Central memory CD8-positive, alpha-beta T cell (primary cell): ENCODE measurements around the gene R3HDML.
"Not testable (repeated sequence)": the region's sequence is repeated elsewhere in the genome, so short reads cannot be mapped to it uniquely, and the experiment has no call there.

Experiments
- ATAC-seq: fragments of 150-1000 bp; cut with Tn5 transposase; replicated peaks from 2 replicates; pipeline ENCODE4 v1.10.0; 2022; ENCODE audit warnings: mild to moderate bottlenecking, moderate FRiP score, moderate number of reproducible peaks; ENCODE audit not compliant: poor library complexity, severe bottlenecking; ENCODE audit errors: extremely low read depth
- DNase-seq, 2 donors: peaks; one replicate each; pipeline ENCODE4 v3.0.0; 2021; ENCODE audit warnings: low spot score in 2 of 2
- H3K27ac Mint-ChIP-seq: one replicate; pipeline ENCODE4 v1.8.0; 2022; ENCODE audit warnings: low read depth, mild to moderate bottlenecking, moderate library complexity, mixed read lengths
- H3K27me3 Mint-ChIP-seq: one replicate; pipeline ENCODE4 v1.8.0; 2022; ENCODE audit warnings: mixed read lengths
- H3K36me3 Mint-ChIP-seq: one replicate; pipeline ENCODE4 v1.8.0; 2022; ENCODE audit warnings: mild to moderate bottlenecking, moderate library complexity, mixed read lengths; ENCODE audit not compliant: insufficient read depth
- H3K4me1 Mint-ChIP-seq: one replicate; pipeline ENCODE4 v1.8.0; 2022; ENCODE audit warnings: mixed read lengths
- H3K4me3 Mint-ChIP-seq: one replicate; pipeline ENCODE4 v1.8.0; 2022; ENCODE audit warnings: mild to moderate bottlenecking, moderate library complexity, mixed read lengths
- H3K9me3 Mint-ChIP-seq: one replicate; pipeline ENCODE4 v1.8.0; 2022; ENCODE audit warnings: mixed read lengths

Gene R3HDML

DNA sequence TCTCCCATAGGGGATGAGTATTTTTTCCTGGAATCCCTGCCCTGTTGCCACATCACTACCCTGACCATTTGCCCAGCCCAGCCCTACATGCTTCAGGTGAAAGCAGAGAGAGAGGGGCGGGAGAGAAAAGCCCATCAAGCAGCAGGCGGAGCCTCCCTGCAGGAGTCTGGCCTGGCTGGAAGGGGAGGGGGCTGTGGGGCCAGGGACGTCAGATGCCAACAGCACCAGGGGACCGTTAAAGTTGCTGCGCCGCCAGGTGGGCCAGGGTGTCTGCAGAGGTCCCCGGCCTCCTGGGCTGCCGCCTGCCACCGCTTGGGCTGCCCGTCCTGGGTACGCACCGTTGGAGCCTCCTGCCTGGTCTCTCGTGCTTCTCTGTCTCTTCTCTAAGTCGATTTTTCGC lies 757 bp upstream of the R3HDML start:
- no peak overlapping the region for H3K4me3 Mint-ChIP-seq
- H3K27ac Mint-ChIP-seq = no peak overlapping the region
- no peaks in the 10 kb centered on the region for H3K36me3 Mint-ChIP-seq
- ATAC-seq = no peak
- peaks cover 42% of the 10 kb centered on the region for H3K27me3 Mint-ChIP-seq
- no peak for DNase-seq
- H3K4me1 Mint-ChIP-seq = no peaks in the 10 kb centered on the region
- no peaks in the 10 kb centered on the region for H3K9me3 Mint-ChIP-seq

DNA sequence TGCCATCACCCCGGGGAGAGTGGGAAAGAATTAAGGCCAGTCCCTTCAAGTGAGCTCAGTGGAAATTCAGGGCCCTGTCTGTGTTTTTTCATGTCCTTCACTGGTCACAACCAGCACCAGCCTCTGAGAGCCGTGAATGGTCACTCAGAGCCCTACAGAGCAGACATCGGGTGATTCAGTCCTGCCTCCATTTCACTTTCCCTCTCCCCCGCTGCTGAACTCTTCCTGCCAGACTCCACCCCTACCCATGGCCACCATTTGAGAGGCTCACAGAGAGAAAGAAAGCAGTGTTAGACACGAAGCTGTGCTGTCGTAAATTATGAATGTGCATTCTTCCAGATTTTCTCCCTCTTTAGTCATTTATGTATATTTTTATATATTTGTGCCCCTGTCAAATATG lies 5.4 kb downstream of the R3HDML start:
- ATAC-seq (no peak), DNase-seq (no peak)
- H3K9me3 Mint-ChIP-seq = no peaks in the 10 kb centered on the region
- no peak overlapping the region for H3K27ac Mint-ChIP-seq
- no peaks in the 10 kb centered on the region for H3K4me1 Mint-ChIP-seq
- no peaks in the 10 kb centered on the region for H3K27me3 Mint-ChIP-seq
- peaks cover 1% of the 10 kb centered on the region for H3K36me3 Mint-ChIP-seq
- H3K4me3 Mint-ChIP-seq = no peak overlapping the region

DNA sequence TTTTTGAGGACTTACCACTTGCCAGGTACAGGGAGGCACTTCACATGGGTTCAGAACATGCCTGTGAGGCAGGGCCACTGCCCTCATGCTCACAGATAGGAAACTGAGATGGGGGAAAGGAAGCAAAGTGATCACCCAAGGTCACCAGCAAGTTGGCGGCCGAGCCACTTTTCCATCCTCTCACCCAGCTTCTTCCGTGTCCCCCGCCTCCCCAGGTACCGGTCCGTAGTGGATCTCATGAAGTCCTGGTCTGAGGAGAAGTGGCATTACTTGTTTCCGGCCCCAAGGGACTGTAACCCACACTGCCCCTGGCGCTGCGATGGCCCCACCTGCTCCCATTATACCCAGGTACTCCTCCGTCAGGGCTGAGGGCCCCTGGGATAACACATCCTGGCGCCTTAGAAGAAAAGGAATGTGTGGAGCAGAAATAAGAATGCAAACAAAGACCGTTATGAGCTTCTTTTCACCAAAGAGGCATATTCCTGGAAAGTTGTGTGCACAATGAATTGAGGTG lies 6.4 kb downstream of the R3HDML start:
- no peaks in the 10 kb centered on the region for H3K4me1 Mint-ChIP-seq
- H3K27me3 Mint-ChIP-seq = no peaks in the 10 kb centered on the region

DNA sequence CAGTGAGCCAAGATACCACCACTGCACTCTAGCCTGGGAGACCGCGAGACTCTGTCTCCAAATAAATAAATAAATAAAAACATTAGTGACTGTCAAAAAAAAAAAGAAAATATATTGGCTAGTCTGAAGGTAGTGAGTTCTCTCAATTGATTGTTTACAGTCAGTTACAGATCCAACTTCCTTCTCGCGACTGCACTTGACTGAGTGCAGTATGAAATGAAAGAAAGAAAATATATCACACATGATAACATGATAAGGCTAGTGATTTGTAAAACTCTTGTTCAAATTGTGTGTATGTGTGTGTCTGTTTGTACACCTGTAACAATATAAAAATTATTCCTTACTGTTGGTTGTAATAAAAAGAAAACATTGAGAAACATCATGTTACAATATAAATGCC lies 7.9 kb downstream of the R3HDML start:
- Mint-ChIP-seq H3K4me1 (no peaks in the 10 kb centered on the region), H3K4me3 (no peak overlapping the region), H3K36me3 (peaks cover 1% of the 10 kb centered on the region), H3K27me3 (peaks cover 7% of the 10 kb centered on the region), H3K27ac (no peak overlapping the region), H3K9me3 (no peaks in the 10 kb centered on the region)
- DNase-seq (no peak), ATAC-seq (no peak)

More for the DNA sequence above, 6.4 kb downstream of the R3HDML start:
- no peaks in the 10 kb centered on the region for H3K9me3 Mint-ChIP-seq
- DNase-seq = no peak
- no peak overlapping the region for H3K27ac Mint-ChIP-seq
- no peak for ATAC-seq
- H3K4me3 Mint-ChIP-seq = no peak overlapping the region
- H3K36me3 Mint-ChIP-seq = peaks cover 1% of the 10 kb centered on the region

DNA sequence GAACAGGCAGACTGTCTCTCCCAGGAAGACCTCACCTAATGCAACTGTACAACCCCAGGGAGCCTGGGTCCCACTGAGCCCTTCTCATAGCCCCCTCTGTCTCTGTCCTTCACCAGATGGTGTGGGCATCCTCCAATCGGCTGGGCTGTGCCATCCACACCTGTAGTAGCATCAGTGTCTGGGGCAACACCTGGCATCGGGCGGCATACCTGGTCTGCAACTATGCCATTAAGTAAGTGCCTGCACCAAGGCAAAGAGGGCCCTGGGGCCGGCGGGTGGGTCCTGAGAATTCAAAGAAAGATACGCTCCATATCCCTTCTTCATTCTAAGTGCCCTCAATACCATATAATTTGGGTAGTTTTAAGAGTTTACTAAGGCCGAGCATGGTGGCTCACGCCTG lies 8.3 kb downstream of the R3HDML start:
- H3K4me3 Mint-ChIP-seq = no peak overlapping the region
- peaks cover 11% of the 10 kb centered on the region for H3K27me3 Mint-ChIP-seq
- no peak overlapping the region for H3K27ac Mint-ChIP-seq
- ATAC-seq = no peak
- peaks cover 1% of the 10 kb centered on the region for H3K36me3 Mint-ChIP-seq
- H3K4me1 Mint-ChIP-seq = no peaks in the 10 kb centered on the region
- no peak for DNase-seq
- H3K9me3 Mint-ChIP-seq = no peaks in the 10 kb centered on the region

DNA sequence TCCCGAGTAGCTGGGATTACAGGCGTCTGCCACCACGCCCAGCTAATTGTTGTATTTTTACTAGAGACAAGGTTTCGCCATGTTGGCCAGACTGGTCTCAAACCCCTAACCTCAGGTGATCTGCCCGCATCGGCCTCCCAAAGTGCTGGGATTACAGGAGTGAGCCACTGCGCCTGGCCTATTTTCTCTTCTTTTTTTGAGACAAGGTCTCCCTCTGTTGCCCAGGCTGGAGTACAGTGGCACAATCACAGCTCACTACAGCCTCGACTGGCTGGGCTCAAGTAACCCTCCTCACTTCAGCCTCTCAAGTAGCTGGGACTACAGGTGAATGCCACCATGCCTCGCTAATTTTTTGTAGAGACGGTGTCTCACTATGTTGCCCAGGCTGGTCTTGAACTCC lies 9.1 kb downstream of the R3HDML start:
- not testable (repeated sequence) for DNase-seq, H3K36me3 Mint-ChIP-seq, H3K4me1 Mint-ChIP-seq, H3K4me3 Mint-ChIP-seq, H3K27ac Mint-ChIP-seq, ATAC-seq, H3K9me3 Mint-ChIP-seq
- peaks cover 12% of the 10 kb centered on the region for H3K27me3 Mint-ChIP-seq

DNA sequence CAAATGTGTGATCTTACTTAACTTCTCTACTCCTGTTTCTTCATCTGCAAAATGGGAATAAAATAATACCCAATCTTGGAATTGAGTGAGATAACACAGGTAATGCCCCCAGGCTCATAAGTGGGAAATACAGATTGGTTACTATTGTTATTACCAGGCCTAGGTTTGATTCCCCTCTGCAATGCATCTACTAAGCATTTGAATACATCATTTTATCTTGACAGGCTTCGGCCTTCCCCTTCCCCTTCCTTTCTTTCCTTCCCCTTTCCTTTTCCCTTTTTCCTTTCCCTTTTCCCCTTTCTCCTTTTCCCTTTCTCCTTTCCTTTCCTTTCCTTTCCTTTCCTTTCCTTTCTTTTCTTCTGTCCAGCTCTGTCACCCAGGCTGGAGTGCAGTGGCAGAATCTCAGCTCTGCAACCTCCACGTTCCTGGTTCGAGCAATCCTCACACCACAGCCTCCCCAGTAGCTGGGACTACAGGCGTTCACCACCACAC lies 11.4 kb downstream of the R3HDML start:
- ATAC-seq (no peak), DNase-seq (no peak)
- H3K9me3 Mint-ChIP-seq = no peaks in the 10 kb centered on the region
- H3K4me1 Mint-ChIP-seq = no peaks in the 10 kb centered on the region
- peaks cover 1% of the 10 kb centered on the region for H3K36me3 Mint-ChIP-seq
- H3K27me3 Mint-ChIP-seq = peaks cover 22% of the 10 kb centered on the region
- no peak overlapping the region for H3K27ac Mint-ChIP-seq
- H3K4me3 Mint-ChIP-seq = no peak overlapping the region

DNA sequence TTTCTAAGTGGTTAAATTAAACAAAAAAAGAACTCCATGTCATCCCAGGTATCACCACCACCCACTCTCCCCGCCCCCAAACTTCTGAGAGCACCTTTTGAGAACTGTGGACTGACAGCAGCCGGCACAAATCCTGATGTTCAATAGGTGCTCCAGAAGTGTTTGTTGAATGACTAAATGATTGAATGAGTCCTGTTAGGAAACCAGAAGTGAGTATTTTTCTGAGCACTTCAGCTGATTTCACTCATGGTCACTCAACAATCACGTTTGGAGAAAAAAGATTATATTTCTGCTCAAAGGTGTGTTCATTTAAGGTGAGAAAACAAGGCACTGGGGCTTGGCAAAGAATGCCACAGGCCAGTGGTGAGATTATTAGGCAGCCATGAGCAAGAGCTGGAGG lies 12.5 kb downstream of the R3HDML start:
- no peaks in the 10 kb centered on the region for H3K4me1 Mint-ChIP-seq
- H3K4me3 Mint-ChIP-seq = no peak overlapping the region
- peaks cover 27% of the 10 kb centered on the region for H3K27me3 Mint-ChIP-seq
- DNase-seq (no peak), ATAC-seq (no peak)
- H3K36me3 Mint-ChIP-seq = peaks cover 1% of the 10 kb centered on the region
- H3K27ac Mint-ChIP-seq = no peak overlapping the region
- no peaks in the 10 kb centered on the region for H3K9me3 Mint-ChIP-seq

DNA sequence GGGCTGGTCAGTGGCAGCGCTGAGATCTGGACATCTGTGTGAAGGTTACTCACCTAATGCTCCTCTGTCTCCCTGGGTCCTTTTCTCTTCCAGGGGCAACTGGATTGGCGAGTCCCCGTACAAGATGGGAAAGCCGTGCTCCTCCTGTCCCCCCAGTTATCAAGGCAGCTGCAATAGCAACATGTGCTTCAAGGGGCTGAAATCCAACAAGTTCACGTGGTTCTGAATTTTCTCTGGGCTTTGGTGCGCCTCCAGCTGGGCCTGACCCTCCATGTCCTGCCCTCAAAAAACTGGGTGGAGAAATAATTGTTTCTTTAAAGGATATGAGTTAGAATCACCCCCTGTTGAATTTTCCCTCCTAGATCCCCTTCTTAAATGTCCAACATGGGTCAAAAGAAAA lies 13.7 kb downstream of the R3HDML start:
- Mint-ChIP-seq H3K4me1 (no peaks in the 10 kb centered on the region), H3K36me3 (no peaks in the 10 kb centered on the region), H3K27ac (no peak overlapping the region), H3K4me3 (no peak overlapping the region), H3K9me3 (no peaks in the 10 kb centered on the region), H3K27me3 (peaks cover 39% of the 10 kb centered on the region)
- DNase-seq (no peak), ATAC-seq (no peak)

DNA sequence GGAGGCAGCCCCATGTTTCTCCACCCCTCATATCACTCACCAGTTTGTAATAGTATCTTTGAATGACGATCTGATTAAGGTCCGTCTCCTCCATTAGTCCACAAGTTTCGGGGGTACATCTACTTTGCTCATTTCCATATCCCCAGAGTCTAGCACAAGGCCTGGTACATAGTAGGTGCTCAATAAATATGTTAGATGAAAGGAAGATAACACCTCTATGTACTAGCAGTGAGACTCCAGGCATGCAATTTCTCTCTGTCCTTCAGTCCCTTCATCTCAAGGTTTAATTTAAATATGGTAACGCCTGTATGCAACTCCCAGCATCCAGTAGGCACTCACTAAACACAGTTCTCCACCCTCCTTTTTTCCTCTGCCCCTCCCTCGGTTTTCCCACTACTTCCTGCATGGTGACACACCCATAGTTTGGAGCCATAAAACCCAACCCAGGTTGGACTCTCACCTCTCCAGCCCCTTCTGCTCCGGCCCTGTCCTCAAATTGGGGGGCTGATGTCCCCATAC lies 18.2 kb downstream of the R3HDML start:
- H3K4me3 Mint-ChIP-seq = no peak overlapping the region
- no peaks in the 10 kb centered on the region for H3K9me3 Mint-ChIP-seq
- DNase-seq (no peak), ATAC-seq (no peak)
- H3K4me1 Mint-ChIP-seq = no peaks in the 10 kb centered on the region
- H3K27me3 Mint-ChIP-seq = peaks cover 30% of the 10 kb centered on the region
- no peak overlapping the region for H3K27ac Mint-ChIP-seq
- H3K36me3 Mint-ChIP-seq = no peaks in the 10 kb centered on the region

DNA sequence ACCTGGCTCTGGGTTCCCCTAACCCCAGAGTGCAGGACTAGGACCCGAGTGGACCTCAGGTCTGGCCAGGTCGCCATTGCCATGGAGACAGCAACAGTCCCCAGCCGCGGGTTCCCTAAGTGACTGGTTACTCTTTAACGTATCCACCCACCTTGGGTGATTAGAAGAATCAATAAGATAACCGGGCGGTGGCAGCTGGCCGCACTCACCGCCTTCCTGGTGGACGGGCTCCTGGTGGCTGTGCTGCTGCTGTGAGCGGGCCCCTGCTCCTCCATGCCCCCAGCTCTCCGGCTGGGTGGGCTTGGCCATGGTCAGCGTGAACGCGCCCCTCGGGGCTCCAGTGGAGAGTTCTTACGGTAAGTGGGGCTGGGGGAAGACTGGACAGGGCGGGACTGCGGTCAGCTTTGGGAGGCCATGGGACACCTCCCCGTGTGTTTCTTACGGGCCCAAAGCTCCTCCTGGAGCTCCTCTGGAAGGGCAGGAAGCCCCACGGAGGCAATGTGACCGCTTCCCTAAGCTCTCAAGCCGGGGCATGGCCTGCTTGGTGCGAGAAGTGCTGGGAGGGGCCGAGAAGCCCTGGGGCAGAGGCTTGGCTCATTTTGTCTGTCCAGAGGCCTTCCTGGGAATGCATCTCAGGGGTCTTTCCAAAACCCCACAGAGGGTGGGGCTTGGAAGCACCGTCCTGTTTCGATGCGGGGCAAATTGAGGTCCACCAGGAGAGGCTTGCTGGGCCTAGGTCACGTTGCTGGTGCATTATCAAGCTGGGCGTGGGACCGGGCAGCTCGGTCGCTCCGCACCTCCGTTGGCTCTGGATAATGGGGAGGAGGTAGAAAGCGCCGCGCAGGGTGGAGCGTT lies 18.9 kb downstream of the R3HDML start, which contains the start of gene HNF4A:
HNF4A (plus strand) TSS at position 202 of the 855 bp plus-strand sequence; CDS start at position 308, 106 bp downstream.
- Mint-ChIP-seq H3K4me3 (no peak within 1 kb of the TSS), H3K27me3 (peaks cover 28% of the 10 kb centered on the region), H3K9me3 (no peaks in the 10 kb centered on the region), H3K4me1 (no peaks in the 10 kb centered on the region), H3K27ac (no peak within 1 kb of the TSS), H3K36me3 (no peaks in the 10 kb centered on the region)
- ATAC-seq (no peak), DNase-seq (no peak)

DNA sequence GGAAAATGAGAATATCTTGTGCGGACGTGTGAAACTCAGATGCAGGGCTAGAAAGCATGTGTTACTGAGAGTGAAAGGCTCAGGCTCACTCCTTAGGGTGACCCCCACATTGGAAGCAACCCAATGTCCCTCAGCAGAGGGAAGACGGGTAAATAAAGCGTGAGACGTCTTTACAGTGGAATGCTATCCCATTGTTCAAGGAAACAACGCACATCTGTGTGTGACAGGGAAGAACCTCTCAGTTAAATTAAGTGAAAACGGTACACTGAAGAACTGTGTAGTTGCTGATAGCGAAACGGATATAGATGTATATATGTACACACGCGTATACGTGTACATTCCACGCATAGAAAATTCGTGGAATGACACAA lies 19.5 kb downstream of the R3HDML start:
- Mint-ChIP-seq H3K27ac (no peak overlapping the region), H3K36me3 (no peaks in the 10 kb centered on the region), H3K27me3 (peaks cover 28% of the 10 kb centered on the region), H3K4me1 (no peaks in the 10 kb centered on the region), H3K4me3 (no peak overlapping the region), H3K9me3 (no peaks in the 10 kb centered on the region)
- ATAC-seq = no peak
- no peak for DNase-seq

DNA sequence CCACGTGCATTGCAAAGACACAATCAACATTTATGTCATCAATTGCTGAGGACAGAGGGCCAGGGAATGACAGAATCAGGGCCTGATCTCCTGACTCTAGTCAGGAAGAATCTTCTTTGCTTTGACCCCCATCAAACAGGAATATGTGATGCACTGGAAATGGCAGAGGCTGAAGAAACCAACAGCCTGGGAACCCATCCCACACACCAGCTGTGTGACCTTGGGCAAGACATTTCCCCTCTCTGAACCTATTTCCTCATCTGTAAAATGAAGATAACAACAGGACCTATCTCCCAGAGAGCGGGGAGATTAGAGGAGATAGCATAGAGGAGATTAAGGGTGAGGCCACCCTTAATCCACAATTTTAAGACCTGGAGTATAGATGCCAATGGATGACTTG lies 20.2 kb downstream of the R3HDML start:
- Mint-ChIP-seq H3K4me3 (no peak overlapping the region), H3K27me3 (peaks cover 26% of the 10 kb centered on the region)
- no peak for DNase-seq

More for the DNA sequence above, 20.2 kb downstream of the R3HDML start:
- no peaks in the 10 kb centered on the region for H3K9me3 Mint-ChIP-seq
- H3K4me1 Mint-ChIP-seq = no peaks in the 10 kb centered on the region
- H3K27ac Mint-ChIP-seq = no peak overlapping the region
- no peaks in the 10 kb centered on the region for H3K36me3 Mint-ChIP-seq
- ATAC-seq = no peak
